GM12874 (cell line): ENCODE data around the gene KIF23.

Experiments used
- CTCF ChIP-seq: IDR thresholded peaks from 2 replicates; pipeline ENCODE4 v1.5.1; 2011; ENCODE audit warnings: low read depth, mild to moderate bottlenecking, control low read depth, low read length, moderate library complexity; ENCODE audit not compliant: insufficient read depth

Gene KIF23

GRCh38 chr15:69479081-69479480, 64.9 kb downstream of the KIF23 start:
- TF ChIP-seq CTCF: no peak

- TF ChIP-seq CTCF: no peak
These were observed 65.8 kb downstream of the KIF23 start for GRCh38 chr15:69479971-69480370.

- no peak for TF ChIP-seq CTCF
These were observed 66.8 kb downstream of the KIF23 start for GRCh38 chr15:69480932-69481331.

- no peak for TF ChIP-seq CTCF
These were observed 68.6 kb downstream of the KIF23 start for GRCh38 chr15:69482686-69483256.

- no peak for TF ChIP-seq CTCF
These were observed 70.7 kb downstream of the KIF23 start for GRCh38 chr15:69484837-69485236.

GRCh38 chr15:69486481-69487110, 72.4 kb downstream of the KIF23 start:
- TF ChIP-seq CTCF: no peak

GRCh38 chr15:69489073-69489571, 75.0 kb downstream of the KIF23 start:
- no peak for TF ChIP-seq CTCF
